Hematopoietic multipotent progenitor cell (in vitro differentiated cells): Measurements from ENCODE around the gene METTL16. TPM values are rescaled to one million over a fixed set of nuclear protein-coding genes. Genes with fewer than 3 reads are reported as not detected.
"Not testable (repeated sequence)": the region's sequence is repeated elsewhere in the genome, so short reads cannot be mapped to it uniquely, and the experiment has no call there.

ENCODE experiments used
- DNase-seq, 3 donors: peaks; one replicate each; pipeline ENCODE4 v3.0.0-alpha.2; 2011 to 2015; ENCODE audit warnings: low read depth in 2 of 3, low spot score in 2 of 3
- total RNA-seq: library from RNA; depleted of rRNA; stranded (reverse); fragments of >200 nt; gene quantifications from one replicate; pipeline ENCODE4 v1.2.3, GENCODE V29; 2012

The METTL16 gene
- total RNA-seq, 1 donor: 14.0 TPM

- no peak for DNase-seq
These were observed 57.8 kb downstream of the METTL16 start for GRCh38 chr17:2453866-2454265.

DNA sequence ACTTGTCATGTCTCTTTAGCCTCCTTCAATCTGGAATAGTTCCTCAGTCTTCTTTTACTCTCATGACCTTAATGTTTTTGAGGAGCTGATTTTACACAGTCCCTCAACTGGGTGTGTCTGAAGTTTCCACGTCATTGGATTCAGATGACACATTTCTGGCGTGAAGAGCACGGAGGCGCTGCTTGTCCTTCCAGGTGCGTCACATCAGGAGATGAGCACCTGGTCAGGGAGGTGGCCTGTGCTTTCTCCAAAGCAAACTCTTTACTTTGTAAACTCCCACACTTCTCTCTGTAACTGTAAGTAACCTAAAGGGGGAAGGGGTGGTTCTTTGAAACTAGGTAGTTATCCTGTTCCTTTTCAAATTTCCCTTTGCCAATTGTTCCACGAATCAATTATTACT, 58.4 kb downstream of the METTL16 start:
- no peak for DNase-seq

DNA sequence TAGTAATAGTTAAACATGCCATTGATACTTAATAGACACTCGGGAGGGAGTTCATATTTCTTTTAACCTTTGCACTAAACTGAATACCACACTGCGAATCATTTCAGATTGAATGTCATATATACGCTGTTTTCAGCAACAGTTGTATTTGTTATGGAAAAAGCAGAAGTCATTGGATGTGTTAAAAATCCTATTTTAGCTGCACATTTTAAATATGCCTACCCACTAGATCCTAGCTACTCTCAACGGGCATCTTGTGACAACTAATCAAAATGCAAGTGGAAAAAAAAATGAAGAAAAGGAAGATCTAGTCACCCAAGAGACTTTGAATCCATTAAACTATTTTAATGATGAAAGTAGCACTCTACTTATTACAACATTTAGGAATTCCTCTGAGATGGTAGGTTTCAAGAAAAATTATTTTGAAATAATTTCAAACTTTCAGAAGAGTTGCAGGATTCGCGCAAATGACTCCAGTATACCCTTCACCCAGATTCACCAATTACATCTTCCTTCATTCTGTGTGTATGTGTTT, 59.4 kb downstream of the METTL16 start:
- no peak for DNase-seq

DNA sequence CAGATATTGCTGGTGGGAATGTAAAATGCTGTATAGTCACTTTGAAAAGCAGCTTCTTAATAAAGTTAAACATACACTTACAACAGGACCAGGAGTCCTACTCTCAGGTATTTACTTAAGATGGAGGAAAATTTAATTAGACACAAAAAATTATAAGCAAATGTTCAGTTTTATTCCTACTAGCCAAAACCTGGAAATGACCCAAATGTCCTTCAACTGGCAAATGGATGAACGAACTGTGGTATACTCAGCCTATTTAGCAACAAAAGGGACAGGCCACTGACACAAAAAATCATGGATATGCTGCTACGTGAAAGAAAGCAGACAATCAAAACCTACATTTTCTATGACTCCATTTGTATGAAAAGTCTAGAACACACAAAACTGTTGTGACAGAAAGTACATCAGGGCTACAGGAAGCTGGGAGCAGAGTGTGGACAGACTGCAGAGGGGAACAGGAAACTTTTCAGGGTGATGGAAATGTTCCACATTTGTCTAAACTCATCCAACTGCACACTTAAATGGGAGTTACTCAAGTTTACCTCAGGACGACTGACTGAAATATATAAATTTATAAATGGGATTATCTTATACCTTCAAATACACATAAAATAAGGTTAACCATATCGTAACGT, 61.6 kb downstream of the METTL16 start:
- DNase-seq: no peak

GRCh38 chr17:2449486-2449885, 62.2 kb downstream of the METTL16 start:
- DNase-seq: no peak

- not testable (repeated sequence) for DNase-seq
These were observed 64.2 kb downstream of the METTL16 start for GRCh38 chr17:2447479-2447878.

DNA sequence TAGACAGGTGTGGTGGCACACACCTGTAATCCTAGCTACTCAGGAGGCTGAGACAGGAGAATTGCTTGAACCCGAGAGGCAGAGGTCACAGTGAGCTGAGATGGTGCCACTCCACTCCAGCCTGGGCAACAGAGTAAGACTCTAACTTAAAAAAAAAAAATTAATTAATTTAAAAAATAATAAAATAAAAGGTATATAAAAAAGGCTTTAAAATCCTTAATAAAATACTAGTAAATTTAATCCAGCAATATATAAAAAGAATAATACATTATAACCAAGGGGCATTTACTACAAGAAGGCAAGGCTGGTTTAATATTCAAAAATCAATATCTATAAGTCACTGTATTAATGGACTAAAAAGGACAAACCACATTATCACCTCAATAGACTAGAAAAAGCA, 66.0 kb downstream of the METTL16 start:
- no peak for DNase-seq

DNA sequence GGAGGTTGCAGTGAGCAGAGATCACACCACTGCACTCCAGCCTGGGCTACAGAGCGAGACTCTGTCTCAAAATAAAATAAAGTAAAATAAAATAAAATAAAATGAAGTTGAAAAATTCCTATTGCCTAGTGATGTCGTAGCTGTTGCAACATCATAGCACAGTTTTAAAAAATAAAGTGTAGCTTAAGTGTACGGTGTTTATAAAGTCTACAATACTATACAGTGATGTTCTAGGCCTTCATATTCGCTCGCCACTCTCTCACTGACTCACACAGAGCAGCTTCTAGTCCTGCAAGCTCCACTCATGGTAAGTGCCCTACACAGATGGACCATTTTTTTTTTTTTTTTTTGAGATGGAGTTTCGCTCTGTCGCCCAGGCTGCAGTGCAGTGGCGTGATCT, 67.3 kb downstream of the METTL16 start:
- no peak for DNase-seq

GRCh38 chr17:2442166-2442565, 69.5 kb downstream of the METTL16 start:
- no peak for DNase-seq

- no peak for DNase-seq
These were observed 70.8 kb downstream of the METTL16 start for GRCh38 chr17:2440930-2441329.

GRCh38 chr17:2439997-2440396, 71.7 kb downstream of the METTL16 start:
- not testable (repeated sequence) for DNase-seq

DNA sequence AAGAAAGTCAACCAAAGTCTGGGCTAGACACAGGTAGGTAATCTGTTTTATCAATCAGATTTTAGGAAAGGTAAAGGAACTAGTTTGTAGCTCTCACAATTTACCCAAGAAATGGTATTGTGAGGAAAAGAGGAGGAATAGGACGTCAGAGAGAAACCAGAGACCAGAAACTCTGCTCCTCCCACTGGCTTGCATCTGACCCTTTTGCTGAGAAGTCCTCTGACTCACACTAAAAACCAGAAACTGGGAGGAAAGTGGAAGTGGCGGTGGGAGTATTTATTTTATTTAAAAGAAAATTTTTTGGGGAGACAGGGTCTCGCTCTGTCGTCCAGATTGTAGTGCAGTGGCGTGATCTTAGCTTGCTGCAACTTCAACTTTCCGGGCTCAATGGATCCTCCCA, 72.9 kb downstream of the METTL16 start:
- no peak for DNase-seq

GRCh38 chr17:2436316-2436905, 75.3 kb downstream of the METTL16 start:
- DNase-seq: no peak

GRCh38 chr17:2435862-2436261, 75.8 kb downstream of the METTL16 start:
- no peak for DNase-seq

GRCh38 chr17:2435181-2435741, 76.4 kb downstream of the METTL16 start:
- no peak for DNase-seq

DNA sequence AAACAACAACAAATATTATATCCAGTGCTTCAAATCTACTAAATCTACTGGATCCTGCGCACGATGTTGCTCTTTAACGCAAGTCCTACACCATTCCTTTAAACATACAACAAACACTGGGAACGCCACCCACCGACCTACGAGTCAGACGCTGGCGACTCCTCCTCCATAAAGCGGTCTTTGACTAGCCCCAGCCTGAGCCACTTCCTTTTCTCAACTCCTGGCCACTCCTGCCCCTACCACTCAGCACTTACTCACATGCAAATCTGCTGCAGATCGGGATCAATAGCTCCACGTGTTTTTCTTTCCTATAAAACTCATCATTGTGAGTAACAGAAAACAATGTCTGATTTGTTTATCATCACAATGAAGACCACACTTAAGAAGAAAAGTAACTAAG, 78.0 kb downstream of the METTL16 start:
- no peak for DNase-seq

- DNase-seq: no peak
These were observed 83.8 kb downstream of the METTL16 start for GRCh38 chr17:2427910-2428309.

DNA sequence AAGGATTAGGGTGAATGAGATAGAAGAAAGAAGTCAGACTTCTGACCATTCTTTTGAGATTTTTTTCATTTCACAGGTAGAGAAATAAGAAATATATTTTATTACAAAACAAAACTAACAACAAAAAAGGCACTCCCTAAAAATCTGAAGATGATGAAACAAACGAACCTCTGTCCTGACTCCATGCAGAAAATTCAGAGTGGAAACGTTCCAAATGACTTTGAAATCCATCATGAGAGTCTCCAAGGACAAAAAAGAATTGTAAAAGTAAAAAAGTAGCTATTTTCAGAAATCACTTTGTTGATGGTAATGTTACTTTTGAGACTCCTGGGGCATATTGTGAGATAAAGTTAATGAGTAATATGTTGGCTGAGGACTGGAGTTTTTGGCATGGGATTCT, 84.5 kb downstream of the METTL16 start:
- DNase-seq: no peak

- no peak for DNase-seq
These were observed 88.4 kb downstream of the METTL16 start for GRCh38 chr17:2423271-2423670.

GRCh38 chr17:2421315-2422147, 90.2 kb downstream of the METTL16 start:
- DNase-seq: no peak

DNA sequence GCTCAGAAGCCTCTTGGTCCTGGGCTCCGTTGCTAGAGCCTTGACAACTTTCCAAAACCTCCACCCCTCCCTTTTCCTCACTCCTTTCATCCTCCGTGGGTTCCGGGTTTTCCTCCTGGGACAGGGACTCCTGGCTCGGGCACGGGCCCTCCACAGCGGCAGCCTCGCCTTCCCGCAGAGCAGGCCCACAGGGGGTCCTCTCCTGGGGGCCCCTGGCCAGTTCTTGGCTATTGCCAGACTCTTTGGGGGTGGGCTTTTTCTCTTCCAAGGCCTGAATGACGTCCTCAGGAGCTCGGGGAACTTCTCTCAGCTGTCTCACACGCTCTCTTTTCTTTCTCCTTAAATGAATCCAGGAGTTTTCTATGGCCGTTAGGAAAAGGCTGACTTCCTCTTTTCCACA, 91.5 kb downstream of the METTL16 start:
- no peak for DNase-seq
